Measurements from ENCODE around the gene FOS. TPM values are rescaled to one million over a fixed set of nuclear protein-coding genes. Genes with fewer than 3 reads are reported as not detected.

FOS gene
- total and polyA plus RNA-seq, 2 experiments from 2014 or later: 47.3 to 54.8 TPM

DNA sequence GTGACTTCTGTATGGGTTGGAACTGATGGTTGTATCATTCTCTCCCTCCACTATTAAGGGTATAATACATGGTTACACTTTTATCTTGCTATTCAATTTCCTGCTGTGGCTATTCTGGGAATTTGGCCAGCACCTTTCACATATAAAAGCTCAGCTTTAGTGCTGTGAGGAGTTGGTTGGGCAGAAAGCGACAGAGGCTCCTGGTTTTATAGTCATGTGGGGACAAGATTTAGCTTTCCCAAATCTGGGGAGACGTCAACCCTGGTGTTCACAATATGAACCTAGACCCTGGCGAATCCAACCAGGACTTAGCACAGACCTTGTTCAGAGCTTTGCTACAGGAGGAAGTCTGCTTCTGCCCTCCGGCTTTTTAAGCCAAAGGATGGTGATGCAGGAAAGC is 36.5 kb downstream of the FOS start (continued):
- TF ChIP-seq, protein P1, sequence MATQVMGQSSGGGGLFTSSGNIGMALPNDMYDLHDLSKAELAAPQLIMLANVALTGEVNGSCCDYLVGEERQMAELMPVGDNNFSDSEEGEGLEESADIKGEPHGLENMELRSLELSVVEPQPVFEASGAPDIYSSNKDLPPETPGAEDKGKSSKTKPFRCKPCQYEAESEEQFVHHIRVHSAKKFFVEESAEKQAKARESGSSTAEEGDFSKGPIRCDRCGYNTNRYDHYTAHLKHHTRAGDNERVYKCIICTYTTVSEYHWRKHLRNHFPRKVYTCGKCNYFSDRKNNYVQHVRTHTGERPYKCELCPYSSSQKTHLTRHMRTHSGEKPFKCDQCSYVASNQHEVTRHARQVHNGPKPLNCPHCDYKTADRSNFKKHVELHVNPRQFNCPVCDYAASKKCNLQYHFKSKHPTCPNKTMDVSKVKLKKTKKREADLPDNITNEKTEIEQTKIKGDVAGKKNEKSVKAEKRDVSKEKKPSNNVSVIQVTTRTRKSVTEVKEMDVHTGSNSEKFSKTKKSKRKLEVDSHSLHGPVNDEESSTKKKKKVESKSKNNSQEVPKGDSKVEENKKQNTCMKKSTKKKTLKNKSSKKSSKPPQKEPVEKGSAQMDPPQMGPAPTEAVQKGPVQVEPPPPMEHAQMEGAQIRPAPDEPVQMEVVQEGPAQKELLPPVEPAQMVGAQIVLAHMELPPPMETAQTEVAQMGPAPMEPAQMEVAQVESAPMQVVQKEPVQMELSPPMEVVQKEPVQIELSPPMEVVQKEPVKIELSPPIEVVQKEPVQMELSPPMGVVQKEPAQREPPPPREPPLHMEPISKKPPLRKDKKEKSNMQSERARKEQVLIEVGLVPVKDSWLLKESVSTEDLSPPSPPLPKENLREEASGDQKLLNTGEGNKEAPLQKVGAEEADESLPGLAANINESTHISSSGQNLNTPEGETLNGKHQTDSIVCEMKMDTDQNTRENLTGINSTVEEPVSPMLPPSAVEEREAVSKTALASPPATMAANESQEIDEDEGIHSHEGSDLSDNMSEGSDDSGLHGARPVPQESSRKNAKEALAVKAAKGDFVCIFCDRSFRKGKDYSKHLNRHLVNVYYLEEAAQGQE (IDR thresholded peaks at IDR 0.05; ENCODE audit: unreplicated experiment): no peak
- TF ChIP-seq ZNF114 (CRISPR knock-in tag; IDR thresholded peaks at IDR 0.05): no peak
- TF ChIP-seq JUNB (IDR thresholded peaks at IDR 0.05; ENCODE audit: unreplicated experiment): no peak
- no peak for TF ChIP-seq STAT1 (IDR thresholded peaks at IDR 0.05; ENCODE audit: unreplicated experiment)
- TF ChIP-seq POLR2AphosphoS5 (IDR thresholded peaks at IDR 0.05; ENCODE audit: low read depth): no peak
- no peak for TF ChIP-seq ZNF331 (CRISPR knock-in tag; IDR thresholded peaks at IDR 0.05; ENCODE audit: low read depth)
- TF ChIP-seq, protein P2, sequence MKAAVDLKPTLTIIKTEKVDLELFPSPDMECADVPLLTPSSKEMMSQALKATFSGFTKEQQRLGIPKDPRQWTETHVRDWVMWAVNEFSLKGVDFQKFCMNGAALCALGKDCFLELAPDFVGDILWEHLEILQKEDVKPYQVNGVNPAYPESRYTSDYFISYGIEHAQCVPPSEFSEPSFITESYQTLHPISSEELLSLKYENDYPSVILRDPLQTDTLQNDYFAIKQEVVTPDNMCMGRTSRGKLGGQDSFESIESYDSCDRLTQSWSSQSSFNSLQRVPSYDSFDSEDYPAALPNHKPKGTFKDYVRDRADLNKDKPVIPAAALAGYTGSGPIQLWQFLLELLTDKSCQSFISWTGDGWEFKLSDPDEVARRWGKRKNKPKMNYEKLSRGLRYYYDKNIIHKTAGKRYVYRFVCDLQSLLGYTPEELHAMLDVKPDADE (IDR thresholded peaks at IDR 0.05): no peak

DNA sequence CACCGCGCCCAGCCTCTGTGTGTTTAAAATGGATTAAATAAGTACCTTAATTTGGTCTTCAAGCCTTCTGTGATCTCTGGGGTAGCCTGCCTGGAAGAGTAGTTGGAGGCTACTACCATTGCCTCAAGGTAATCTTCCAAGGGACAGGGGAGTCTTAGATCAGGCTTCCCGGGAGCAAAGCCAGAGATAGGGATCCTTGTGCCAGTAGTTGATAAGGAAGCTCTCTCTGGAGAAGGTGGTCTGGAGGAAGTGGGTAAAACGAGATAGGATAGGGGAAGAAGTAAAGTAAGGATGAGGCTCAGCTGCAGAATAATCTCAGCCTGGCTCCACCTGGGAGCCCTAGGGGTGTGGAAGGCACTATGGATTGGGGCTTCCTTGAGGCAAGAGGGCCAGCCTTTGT is 38.5 kb downstream of the FOS start:
- DNase-seq (ENCODE audit: low spot score) (no peak), ATAC-seq (no peak)
- no peaks in the 10 kb centered on the region for H4K20me1 ChIP-seq (replicated peaks; ENCODE audit: insufficient read depth)
- no peak overlapping the region for H2AFZ ChIP-seq
- no peak overlapping the region for H3K27ac Mint-ChIP-seq
- no peaks in the 10 kb centered on the region for H3K9me2 ChIP-seq (ENCODE audit: insufficient read depth)
- no peaks in the 10 kb centered on the region for H3K36me3 ChIP-seq (ENCODE audit: insufficient read depth)
- no peaks in the 10 kb centered on the region; the same call in 2 of the 3 replicates for H3K4me1 Mint-ChIP-seq
- no peaks in the 10 kb centered on the region for H3K9me3 Mint-ChIP-seq
- H3K4me1 ChIP-seq (ENCODE audit: insufficient read depth): no peaks in the 10 kb centered on the region
- no peak overlapping the region for H3K4me2 ChIP-seq
- no peak overlapping the region for H3K27ac ChIP-seq (ENCODE audit: low read depth)
- no peaks in the 10 kb centered on the region for H3K79me2 ChIP-seq (replicated peaks; ENCODE audit: insufficient read depth)
- no peaks in the 10 kb centered on the region for H3K36me3 Mint-ChIP-seq (ENCODE audit: low read depth)
- no peak overlapping the region for H3K4me3 Mint-ChIP-seq
- no peaks in the 10 kb centered on the region for H3K27me3 ChIP-seq (ENCODE audit: insufficient read depth)
- no peaks in the 10 kb centered on the region for H3F3A ChIP-seq (replicated peaks; ENCODE audit: low read depth)
- H3K27me3 Mint-ChIP-seq (ENCODE audit: insufficient read depth, low read depth, poor library complexity): peaks cover 5% of the 10 kb centered on the region
- no peak overlapping the region for H3K4me3 ChIP-seq
- TF ChIP-seq EZH2 (IDR thresholded peaks at IDR 0.05; ENCODE audit: low read depth, unreplicated experiment) (no peak), POLR2AphosphoS5 (IDR thresholded peaks at IDR 0.05; ENCODE audit: low read depth) (no peak), JUNB (IDR thresholded peaks at IDR 0.05; ENCODE audit: unreplicated experiment) (no peak), ZNF114 (CRISPR knock-in tag; IDR thresholded peaks at IDR 0.05) (no peak)
- TF ChIP-seq, protein P3, sequence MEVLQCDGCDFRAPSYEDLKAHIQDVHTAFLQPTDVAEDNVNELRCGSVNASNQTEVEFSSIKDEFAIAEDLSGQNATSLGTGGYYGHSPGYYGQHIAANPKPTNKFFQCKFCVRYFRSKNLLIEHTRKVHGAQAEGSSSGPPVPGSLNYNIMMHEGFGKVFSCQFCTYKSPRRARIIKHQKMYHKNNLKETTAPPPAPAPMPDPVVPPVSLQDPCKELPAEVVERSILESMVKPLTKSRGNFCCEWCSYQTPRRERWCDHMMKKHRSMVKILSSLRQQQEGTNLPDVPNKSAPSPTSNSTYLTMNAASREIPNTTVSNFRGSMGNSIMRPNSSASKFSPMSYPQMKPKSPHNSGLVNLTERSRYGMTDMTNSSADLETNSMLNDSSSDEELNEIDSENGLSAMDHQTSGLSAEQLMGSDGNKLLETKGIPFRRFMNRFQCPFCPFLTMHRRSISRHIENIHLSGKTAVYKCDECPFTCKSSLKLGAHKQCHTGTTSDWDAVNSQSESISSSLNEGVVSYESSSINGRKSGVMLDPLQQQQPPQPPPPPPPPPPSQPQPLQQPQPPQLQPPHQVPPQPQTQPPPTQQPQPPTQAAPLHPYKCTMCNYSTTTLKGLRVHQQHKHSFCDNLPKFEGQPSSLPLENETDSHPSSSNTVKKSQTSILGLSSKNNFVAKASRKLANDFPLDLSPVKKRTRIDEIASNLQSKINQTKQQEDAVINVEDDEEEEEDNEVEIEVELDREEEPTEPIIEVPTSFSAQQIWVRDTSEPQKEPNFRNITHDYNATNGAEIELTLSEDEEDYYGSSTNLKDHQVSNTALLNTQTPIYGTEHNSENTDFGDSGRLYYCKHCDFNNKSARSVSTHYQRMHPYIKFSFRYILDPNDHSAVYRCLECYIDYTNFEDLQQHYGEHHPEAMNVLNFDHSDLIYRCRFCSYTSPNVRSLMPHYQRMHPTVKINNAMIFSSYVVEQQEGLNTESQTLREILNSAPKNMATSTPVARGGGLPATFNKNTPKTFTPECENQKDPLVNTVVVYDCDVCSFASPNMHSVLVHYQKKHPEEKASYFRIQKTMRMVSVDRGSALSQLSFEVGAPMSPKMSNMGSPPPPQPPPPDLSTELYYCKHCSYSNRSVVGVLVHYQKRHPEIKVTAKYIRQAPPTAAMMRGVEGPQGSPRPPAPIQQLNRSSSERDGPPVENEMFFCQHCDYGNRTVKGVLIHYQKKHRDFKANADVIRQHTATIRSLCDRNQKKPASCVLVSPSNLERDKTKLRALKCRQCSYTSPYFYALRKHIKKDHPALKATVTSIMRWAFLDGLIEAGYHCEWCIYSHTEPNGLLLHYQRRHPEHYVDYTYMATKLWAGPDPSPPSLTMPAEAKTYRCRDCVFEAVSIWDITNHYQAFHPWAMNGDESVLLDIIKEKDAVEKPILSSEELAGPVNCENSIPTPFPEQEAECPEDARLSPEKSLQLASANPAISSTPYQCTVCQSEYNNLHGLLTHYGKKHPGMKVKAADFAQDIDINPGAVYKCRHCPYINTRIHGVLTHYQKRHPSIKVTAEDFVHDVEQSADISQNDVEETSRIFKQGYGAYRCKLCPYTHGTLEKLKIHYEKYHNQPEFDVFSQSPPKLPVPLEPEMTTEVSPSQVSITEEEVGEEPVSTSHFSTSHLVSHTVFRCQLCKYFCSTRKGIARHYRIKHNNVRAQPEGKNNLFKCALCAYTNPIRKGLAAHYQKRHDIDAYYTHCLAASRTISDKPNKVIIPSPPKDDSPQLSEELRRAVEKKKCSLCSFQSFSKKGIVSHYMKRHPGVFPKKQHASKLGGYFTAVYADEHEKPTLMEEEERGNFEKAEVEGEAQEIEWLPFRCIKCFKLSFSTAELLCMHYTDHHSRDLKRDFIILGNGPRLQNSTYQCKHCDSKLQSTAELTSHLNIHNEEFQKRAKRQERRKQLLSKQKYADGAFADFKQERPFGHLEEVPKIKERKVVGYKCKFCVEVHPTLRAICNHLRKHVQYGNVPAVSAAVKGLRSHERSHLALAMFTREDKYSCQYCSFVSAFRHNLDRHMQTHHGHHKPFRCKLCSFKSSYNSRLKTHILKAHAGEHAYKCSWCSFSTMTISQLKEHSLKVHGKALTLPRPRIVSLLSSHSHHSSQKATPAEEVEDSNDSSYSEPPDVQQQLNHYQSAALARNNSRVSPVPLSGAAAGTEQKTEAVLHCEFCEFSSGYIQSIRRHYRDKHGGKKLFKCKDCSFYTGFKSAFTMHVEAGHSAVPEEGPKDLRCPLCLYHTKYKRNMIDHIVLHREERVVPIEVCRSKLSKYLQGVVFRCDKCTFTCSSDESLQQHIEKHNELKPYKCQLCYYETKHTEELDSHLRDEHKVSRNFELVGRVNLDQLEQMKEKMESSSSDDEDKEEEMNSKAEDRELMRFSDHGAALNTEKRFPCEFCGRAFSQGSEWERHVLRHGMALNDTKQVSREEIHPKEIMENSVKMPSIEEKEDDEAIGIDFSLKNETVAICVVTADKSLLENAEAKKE (CRISPR knock-in tag; IDR thresholded peaks at IDR 0.05): no peak
- TF ChIP-seq, protein P4, sequence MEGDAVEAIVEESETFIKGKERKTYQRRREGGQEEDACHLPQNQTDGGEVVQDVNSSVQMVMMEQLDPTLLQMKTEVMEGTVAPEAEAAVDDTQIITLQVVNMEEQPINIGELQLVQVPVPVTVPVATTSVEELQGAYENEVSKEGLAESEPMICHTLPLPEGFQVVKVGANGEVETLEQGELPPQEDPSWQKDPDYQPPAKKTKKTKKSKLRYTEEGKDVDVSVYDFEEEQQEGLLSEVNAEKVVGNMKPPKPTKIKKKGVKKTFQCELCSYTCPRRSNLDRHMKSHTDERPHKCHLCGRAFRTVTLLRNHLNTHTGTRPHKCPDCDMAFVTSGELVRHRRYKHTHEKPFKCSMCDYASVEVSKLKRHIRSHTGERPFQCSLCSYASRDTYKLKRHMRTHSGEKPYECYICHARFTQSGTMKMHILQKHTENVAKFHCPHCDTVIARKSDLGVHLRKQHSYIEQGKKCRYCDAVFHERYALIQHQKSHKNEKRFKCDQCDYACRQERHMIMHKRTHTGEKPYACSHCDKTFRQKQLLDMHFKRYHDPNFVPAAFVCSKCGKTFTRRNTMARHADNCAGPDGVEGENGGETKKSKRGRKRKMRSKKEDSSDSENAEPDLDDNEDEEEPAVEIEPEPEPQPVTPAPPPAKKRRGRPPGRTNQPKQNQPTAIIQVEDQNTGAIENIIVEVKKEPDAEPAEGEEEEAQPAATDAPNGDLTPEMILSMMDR (conservative IDR thresholded peaks at IDR 0.05; ENCODE audit: low read depth in 2 of 2): no peak

Data from GM23338 (cell line).